HL-60 (cell line): Measurements from ENCODE around the gene MGME1.

Experiments
- DNase-seq, 2 experiments: peaks; one replicate each; pipeline ENCODE4 v3.0.0-alpha.2; 2010 to 2020; ENCODE audit warnings: low read depth in 1 of 2, low spot score in 1 of 2
- H3K27ac ChIP-seq: fragments of 250-450 bp; sonication (Bioruptor Pico); replicated peaks from 2 replicates; pipeline ENCODE4 v1.5.1; 2020; ENCODE audit warnings: mild to moderate bottlenecking, moderate library complexity
- H3K27me3 ChIP-seq: fragments of 250-450 bp; sonication (Bioruptor Pico); 2 replicates; pipeline ENCODE4 v1.5.1; 2021; ENCODE audit warnings: mild to moderate bottlenecking, moderate library complexity; ENCODE audit not compliant: insufficient read depth, poor library complexity, severe bottlenecking
- H3K4me3 ChIP-seq: replicated peaks from 2 replicates; pipeline ENCODE4 v1.5.1; 2011; ENCODE audit warnings: mild to moderate bottlenecking, control low read depth, low read length; ENCODE audit not compliant: insufficient read depth
- CTCF ChIP-seq: IDR thresholded peaks from one replicate; pipeline ENCODE4 v1.5.1; 2011; ENCODE audit warnings: low read length, control low read depth, inconsistent platforms; ENCODE audit not compliant: insufficient read depth
- GABPA ChIP-seq: IDR thresholded peaks from 2 replicates; pipeline ENCODE4 v1.6.1; 2012; ENCODE audit warnings: low read depth
- POLR2AphosphoS5 ChIP-seq: IDR thresholded peaks from 2 replicates; pipeline ENCODE4 v1.6.1; 2012; ENCODE audit warnings: low read depth
- REST ChIP-seq: IDR thresholded peaks from 2 replicates; pipeline ENCODE4 v1.6.1; 2012; ENCODE audit warnings: low read depth; ENCODE audit not compliant: insufficient replicate concordance
- SPI1 ChIP-seq: IDR thresholded peaks from 2 replicates; pipeline ENCODE4 v1.6.1; 2012; ENCODE audit warnings: low read depth, mild to moderate bottlenecking, borderline replicate concordance

MGME1 gene

GRCh38 chr20:17928633-17929311 is 40.0 kb upstream of the MGME1 start:
- TF ChIP-seq CTCF (no peak), SPI1 (no peak), GABPA (no peak), REST (no peak), POLR2AphosphoS5 (no peak)
- DNase-seq: no peak
- no peaks in the 10 kb centered on the region for H3K27me3 ChIP-seq
- no peak overlapping the region for H3K27ac ChIP-seq
- no peak overlapping the region for H3K4me3 ChIP-seq

DNA sequence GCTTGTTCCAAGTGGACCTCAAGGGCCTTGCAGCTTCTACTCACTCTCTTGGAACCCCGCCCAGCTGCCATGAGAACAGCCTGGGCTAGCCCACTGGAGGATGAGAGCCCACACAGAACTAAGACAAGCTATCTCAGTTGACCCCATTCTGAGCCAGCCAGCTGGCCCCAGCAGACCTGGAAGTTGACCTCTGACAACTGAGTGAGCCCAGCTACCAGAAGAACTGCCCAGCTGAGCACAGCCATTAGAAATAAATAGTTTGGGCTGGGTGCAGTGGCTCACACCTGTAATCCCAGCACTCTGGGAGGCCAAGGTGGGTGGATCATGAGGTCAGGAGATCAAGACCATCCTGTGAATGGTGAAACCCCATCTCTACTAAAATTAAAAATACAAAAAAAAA is 37.3 kb upstream of the MGME1 start:
- no peak overlapping the region for H3K27ac ChIP-seq
- TF ChIP-seq CTCF (no peak), POLR2AphosphoS5 (no peak), REST (no peak), GABPA (no peak), SPI1 (no peak)
- DNase-seq: no peak
- no peak overlapping the region for H3K4me3 ChIP-seq
- no peaks in the 10 kb centered on the region for H3K27me3 ChIP-seq

DNA sequence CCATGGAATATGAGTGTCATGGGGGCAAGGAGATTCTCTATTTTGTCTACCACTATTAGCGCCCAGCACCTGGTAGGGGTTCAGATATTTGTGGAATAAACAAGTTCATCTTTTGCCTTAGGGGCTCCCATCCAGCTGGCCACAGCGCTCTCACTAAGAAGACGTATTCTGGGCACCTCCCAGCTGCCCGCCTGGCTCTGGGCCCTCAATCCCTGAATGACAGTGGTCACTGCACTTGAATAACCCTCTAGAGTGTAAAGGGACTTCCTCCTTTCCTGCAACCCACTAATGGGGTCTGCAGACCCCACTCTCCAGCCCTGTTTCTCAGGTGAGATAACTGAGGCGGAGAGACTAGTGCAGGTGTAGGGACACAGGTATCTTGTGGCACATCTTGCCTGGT is 36.4 kb upstream of the MGME1 start:
- no peak for DNase-seq
- TF ChIP-seq POLR2AphosphoS5: no peak
- no peak for TF ChIP-seq REST
- no peak for TF ChIP-seq CTCF
- no peak for TF ChIP-seq SPI1
- TF ChIP-seq GABPA: no peak
- no peaks in the 10 kb centered on the region for H3K27me3 ChIP-seq
- no peak overlapping the region for H3K27ac ChIP-seq
- no peak overlapping the region for H3K4me3 ChIP-seq
